SK-N-MC (cell line): ENCODE measurements around the gene RGS13.

Source experiments
- EZH2 ChIP-seq: fragments of 200-600 bp; sonication (generic); IDR thresholded peaks from one replicate; pipeline ENCODE4 v1.6.1; 2017; ENCODE audit warnings: antibody characterized with exemption
- FOXP2 ChIP-seq: optimal IDR thresholded peaks from 2 replicates; pipeline ENCODE3; 2011; ENCODE audit warnings: mild to moderate bottlenecking, moderate library complexity; ENCODE audit not compliant: insufficient read depth; ENCODE audit errors: extremely low read length, control extremely low read depth
- POLR2AphosphoS5 ChIP-seq: IDR thresholded peaks from 2 replicates; pipeline ENCODE4 v1.6.1; 2012; ENCODE audit warnings: mild to moderate bottlenecking, low read depth, low read length, borderline replicate concordance

GRCh38 chr1:192608671-192609070, 27.3 kb upstream of the RGS13 start:
- TF ChIP-seq EZH2: no peak
- no peak for TF ChIP-seq POLR2AphosphoS5
- no peak for TF ChIP-seq FOXP2
